Measurements from ENCODE around the gene ZMIZ1. TPM values are rescaled to one million over a fixed set of nuclear protein-coding genes. Genes with fewer than 3 reads are reported as not detected.

The ZMIZ1 gene, protein sequence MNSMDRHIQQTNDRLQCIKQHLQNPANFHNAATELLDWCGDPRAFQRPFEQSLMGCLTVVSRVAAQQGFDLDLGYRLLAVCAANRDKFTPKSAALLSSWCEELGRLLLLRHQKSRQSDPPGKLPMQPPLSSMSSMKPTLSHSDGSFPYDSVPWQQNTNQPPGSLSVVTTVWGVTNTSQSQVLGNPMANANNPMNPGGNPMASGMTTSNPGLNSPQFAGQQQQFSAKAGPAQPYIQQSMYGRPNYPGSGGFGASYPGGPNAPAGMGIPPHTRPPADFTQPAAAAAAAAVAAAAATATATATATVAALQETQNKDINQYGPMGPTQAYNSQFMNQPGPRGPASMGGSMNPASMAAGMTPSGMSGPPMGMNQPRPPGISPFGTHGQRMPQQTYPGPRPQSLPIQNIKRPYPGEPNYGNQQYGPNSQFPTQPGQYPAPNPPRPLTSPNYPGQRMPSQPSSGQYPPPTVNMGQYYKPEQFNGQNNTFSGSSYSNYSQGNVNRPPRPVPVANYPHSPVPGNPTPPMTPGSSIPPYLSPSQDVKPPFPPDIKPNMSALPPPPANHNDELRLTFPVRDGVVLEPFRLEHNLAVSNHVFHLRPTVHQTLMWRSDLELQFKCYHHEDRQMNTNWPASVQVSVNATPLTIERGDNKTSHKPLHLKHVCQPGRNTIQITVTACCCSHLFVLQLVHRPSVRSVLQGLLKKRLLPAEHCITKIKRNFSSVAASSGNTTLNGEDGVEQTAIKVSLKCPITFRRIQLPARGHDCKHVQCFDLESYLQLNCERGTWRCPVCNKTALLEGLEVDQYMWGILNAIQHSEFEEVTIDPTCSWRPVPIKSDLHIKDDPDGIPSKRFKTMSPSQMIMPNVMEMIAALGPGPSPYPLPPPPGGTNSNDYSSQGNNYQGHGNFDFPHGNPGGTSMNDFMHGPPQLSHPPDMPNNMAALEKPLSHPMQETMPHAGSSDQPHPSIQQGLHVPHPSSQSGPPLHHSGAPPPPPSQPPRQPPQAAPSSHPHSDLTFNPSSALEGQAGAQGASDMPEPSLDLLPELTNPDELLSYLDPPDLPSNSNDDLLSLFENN
- polyA plus RNA-seq (2013): 52.4 and 54.3 TPM in 2 replicates

DNA sequence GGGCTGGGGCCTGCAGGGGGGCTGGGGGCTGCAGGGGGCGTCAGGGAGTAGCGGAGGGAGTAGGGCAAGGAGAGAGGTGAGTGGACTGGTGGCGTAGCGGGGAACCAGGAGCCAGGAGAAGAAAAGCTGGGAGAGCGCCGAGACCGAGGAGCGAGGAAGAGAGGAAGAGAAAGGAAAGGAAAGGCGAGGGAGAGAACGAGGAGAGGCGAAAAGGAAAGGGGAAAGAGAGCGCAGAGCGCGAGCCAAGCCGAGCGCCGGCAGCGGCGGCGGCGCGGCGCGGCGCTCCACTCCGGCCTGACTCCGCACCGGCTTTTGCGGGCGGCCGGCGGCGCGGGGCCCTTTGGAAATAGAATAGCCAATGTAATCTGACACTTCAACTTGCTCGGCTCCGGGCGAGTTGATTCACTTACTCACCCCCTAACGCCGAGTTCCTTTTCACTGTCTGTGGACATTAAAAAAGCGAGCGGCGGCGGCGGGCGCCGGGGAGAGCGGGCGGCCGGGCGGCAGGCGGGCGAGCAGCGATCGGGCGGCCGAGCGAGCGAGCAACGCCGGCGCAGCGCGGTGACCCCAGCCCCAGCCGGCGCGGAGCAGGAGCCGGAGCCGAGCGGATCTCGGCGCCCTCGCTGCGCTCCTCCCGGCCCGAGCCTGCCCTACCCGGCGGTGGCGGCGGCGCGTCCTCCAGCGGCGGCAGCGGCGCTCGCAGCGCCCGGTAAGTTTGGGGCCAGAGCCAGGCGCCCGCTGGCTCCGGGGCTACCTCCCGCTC, at the start of gene ZMIZ1:
Gene ZMIZ1, plus strand, starts transcription at position 405 of the 763 bp plus-strand sequence. CDS start 132,667 bp downstream, outside the sequence.
- Histone ChIP-seq H2BK5ac (ENCODE audit: low read depth, low read length, poor library complexity) (peak within 1 kb of the TSS; percentile 92), H3K4me2 (ENCODE audit: low read length) (peak within 1 kb of the TSS; percentile 97)
- WGBS (ENCODE audit: extremely low coverage, insufficient coverage, insufficient read length): no CpG with 5 or more reads among the region's 92 CpGs

DNA sequence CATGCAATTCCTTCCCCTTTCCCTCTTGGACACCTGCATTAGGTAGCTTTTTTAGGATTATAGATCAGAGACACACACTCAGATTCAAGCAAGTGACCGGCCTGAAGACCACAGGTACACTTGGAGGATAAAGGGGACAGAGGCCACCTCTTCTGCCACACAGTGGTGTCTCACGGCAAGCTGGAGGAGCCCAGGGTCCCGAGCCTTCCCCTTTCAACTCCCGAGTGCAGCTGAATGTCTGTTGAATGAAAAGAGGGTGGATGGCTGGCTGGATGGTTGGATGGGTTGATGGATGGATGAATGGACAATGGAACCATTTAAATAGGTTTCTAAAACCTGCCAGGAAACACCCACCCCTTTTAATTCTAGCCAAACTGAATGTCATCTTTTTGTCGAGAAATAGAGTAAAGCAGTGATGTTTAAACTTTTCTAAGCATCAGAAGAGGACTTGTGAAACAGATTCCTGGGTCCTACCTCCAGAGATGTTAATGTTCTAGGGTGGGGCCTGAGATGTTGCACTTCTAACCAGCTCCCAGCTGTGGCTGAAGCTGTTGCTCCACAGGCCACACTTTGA, 49.2 kb upstream of the ZMIZ1 start:
- Histone ChIP-seq H2AFZ (ENCODE audit: insufficient read depth, low read length, poor library complexity) (no peak overlapping the region), H2AK5ac (ENCODE audit: low read length) (no peak overlapping the region), H3K9me3 (ENCODE audit: insufficient read depth, low read depth, low read length) (peaks cover 7% of the 10 kb centered on the region), H4K12ac (ENCODE audit: low read depth, low read length) (no peak overlapping the region), H2BK12ac (ENCODE audit: low read length) (no peak overlapping the region), H3K18ac (ENCODE audit: low read length) (no peak overlapping the region), H3K4ac (ENCODE audit: low read depth, low read length) (no peak overlapping the region), H3K9ac (ENCODE audit: low read length) (no peak overlapping the region), H3K27ac (ENCODE audit: low read depth, low read length) (no peak overlapping the region), H3K79me2 (ENCODE audit: control insufficient read depth, insufficient read depth, low read length, poor library complexity) (no peaks in the 10 kb centered on the region), H3K4me2 (ENCODE audit: low read length) (no peak overlapping the region), H3K14ac (ENCODE audit: low read length) (no peak overlapping the region), H3K4me1 (ENCODE audit: control insufficient read depth in 1 of 2, insufficient read depth in 2 of 2, low read length in 2 of 2) (peaks cover 0 to 3% of the 10 kb centered on the region in 2 experiments), H2BK5ac (ENCODE audit: low read depth, low read length, poor library complexity) (no peak overlapping the region), H2BK120ac (ENCODE audit: insufficient read depth, low read length, poor library complexity) (no peak overlapping the region), H3K27me3 (ENCODE audit: insufficient read depth, low read length) (no peaks in the 10 kb centered on the region), H3K36me3 (ENCODE audit: control insufficient read depth in 1 of 2, insufficient read depth in 2 of 2, low read length in 2 of 2) (no peaks in the 10 kb centered on the region), H3K79me1 (ENCODE audit: low read length) (no peaks in the 10 kb centered on the region), H4K8ac (ENCODE audit: low read depth, low read length) (no peak overlapping the region), H4K91ac (ENCODE audit: low read depth, low read length) (no peak overlapping the region), H3K4me3 (ENCODE audit: low read depth, low read length) (no peak overlapping the region), H3K23ac (ENCODE audit: low read length) (no peak overlapping the region)
- DNase-seq: no peak
- no CpG with 5 or more reads among the region's 5 CpGs for WGBS (ENCODE audit: extremely low coverage, insufficient coverage, insufficient read length)

More for the DNA sequence above, at the start of gene ZMIZ1:
- peak within 1 kb of the TSS; percentile 86 for H3K4me3 ChIP-seq (ENCODE audit: low read depth, low read length)
- peak within 1 kb of the TSS; percentile 100 for H3K4ac ChIP-seq (ENCODE audit: low read depth, low read length)
- H3K18ac ChIP-seq (ENCODE audit: low read length): peak within 1 kb of the TSS; percentile 94
- H4K91ac ChIP-seq (ENCODE audit: low read depth, low read length): peak within 1 kb of the TSS; percentile 89
- no peaks in the 10 kb centered on the region for H3K9me3 ChIP-seq (ENCODE audit: insufficient read depth, low read depth, low read length)
- H3K23ac ChIP-seq (ENCODE audit: low read length): no peak within 1 kb of the TSS
- peak within 1 kb of the TSS; percentile 93 for H3K14ac ChIP-seq (ENCODE audit: low read length)
- peak within 1 kb of the TSS; percentile 91 for H3K9ac ChIP-seq (ENCODE audit: low read length)
- peaks cover 0 to 5% of the 10 kb centered on the region in 2 experiments for H3K36me3 ChIP-seq (ENCODE audit: control insufficient read depth in 1 of 2, insufficient read depth in 2 of 2, low read length in 2 of 2)
- peak within 1 kb of the TSS; percentile 95 for H2AK5ac ChIP-seq (ENCODE audit: low read length)
- peaks cover 31 to 36% of the 10 kb centered on the region in 2 experiments for H3K4me1 ChIP-seq (ENCODE audit: control insufficient read depth in 1 of 2, insufficient read depth in 2 of 2, low read length in 2 of 2)
- H3K79me1 ChIP-seq (ENCODE audit: low read length): peaks cover 37% of the 10 kb centered on the region
- H2AFZ ChIP-seq (ENCODE audit: insufficient read depth, low read length, poor library complexity): peak within 1 kb of the TSS; percentile 61
- peak within 1 kb of the TSS; percentile 72 for H4K8ac ChIP-seq (ENCODE audit: low read depth, low read length)
- no peaks in the 10 kb centered on the region for H3K27me3 ChIP-seq (ENCODE audit: insufficient read depth, low read length)
- peaks cover 52% of the 10 kb centered on the region for H3K79me2 ChIP-seq (ENCODE audit: control insufficient read depth, insufficient read depth, low read length, poor library complexity)
- H2BK12ac ChIP-seq (ENCODE audit: low read length): peak within 1 kb of the TSS; percentile 92
- peak within 1 kb of the TSS; percentile 94 for H3K27ac ChIP-seq (ENCODE audit: low read depth, low read length)
- H4K12ac ChIP-seq (ENCODE audit: low read depth, low read length): peak within 1 kb of the TSS; percentile 55
- DNase-seq: peak; percentile 87 to 97
- H2BK120ac ChIP-seq (ENCODE audit: insufficient read depth, low read length, poor library complexity): peak within 1 kb of the TSS; percentile 83

DNA sequence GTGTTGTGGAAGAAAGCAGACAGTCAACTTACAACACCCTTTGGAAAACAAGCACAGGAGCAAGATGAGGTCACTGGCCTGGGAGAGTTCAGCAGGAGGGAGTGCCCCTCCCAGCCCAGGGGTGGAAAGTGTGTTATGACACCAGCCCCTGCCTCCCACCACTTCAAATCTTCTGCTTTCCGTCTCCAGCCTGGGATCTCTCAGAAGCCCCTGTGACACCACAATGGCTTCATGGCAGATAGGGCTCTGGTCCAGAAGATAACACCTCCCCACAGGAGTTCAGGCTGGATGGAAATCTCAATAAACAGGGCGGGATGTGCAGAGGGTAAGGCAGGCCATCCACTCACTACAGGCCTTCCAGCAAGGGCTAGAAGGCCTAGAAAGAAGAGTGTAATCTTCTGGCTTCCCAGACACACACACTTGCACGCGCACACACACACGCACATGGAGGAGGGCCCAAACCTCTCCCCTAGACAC, 48.7 kb upstream of the ZMIZ1 start:
- Histone ChIP-seq H4K91ac (ENCODE audit: low read depth, low read length) (no peak overlapping the region), H4K12ac (ENCODE audit: low read depth, low read length) (no peak overlapping the region), H2BK120ac (ENCODE audit: insufficient read depth, low read length, poor library complexity) (no peak overlapping the region), H3K79me1 (ENCODE audit: low read length) (no peaks in the 10 kb centered on the region), H3K27me3 (ENCODE audit: insufficient read depth, low read length) (no peaks in the 10 kb centered on the region), H3K18ac (ENCODE audit: low read length) (no peak overlapping the region), H3K4me1 (ENCODE audit: control insufficient read depth in 1 of 2, insufficient read depth in 2 of 2, low read length in 2 of 2) (peaks cover 0 to 4% of the 10 kb centered on the region in 2 experiments), H3K9me3 (ENCODE audit: insufficient read depth, low read depth, low read length) (peaks cover 7% of the 10 kb centered on the region), H3K36me3 (ENCODE audit: control insufficient read depth in 1 of 2, insufficient read depth in 2 of 2, low read length in 2 of 2) (no peaks in the 10 kb centered on the region), H2AK5ac (ENCODE audit: low read length) (no peak overlapping the region), H3K27ac (ENCODE audit: low read depth, low read length) (no peak overlapping the region), H3K79me2 (ENCODE audit: control insufficient read depth, insufficient read depth, low read length, poor library complexity) (no peaks in the 10 kb centered on the region), H3K23ac (ENCODE audit: low read length) (no peak overlapping the region), H3K9ac (ENCODE audit: low read length) (no peak overlapping the region), H2BK12ac (ENCODE audit: low read length) (no peak overlapping the region), H4K8ac (ENCODE audit: low read depth, low read length) (no peak overlapping the region), H3K4ac (ENCODE audit: low read depth, low read length) (no peak overlapping the region), H2BK5ac (ENCODE audit: low read depth, low read length, poor library complexity) (no peak overlapping the region), H3K14ac (ENCODE audit: low read length) (no peak overlapping the region), H3K4me2 (ENCODE audit: low read length) (no peak overlapping the region), H2AFZ (ENCODE audit: insufficient read depth, low read length, poor library complexity) (no peak overlapping the region), H3K4me3 (ENCODE audit: low read depth, low read length) (no peak overlapping the region)
- WGBS (ENCODE audit: extremely low coverage, insufficient coverage, insufficient read length): no CpG with 5 or more reads among the region's 5 CpGs
- no peak for DNase-seq

All from trophoblast cell (in vitro differentiated cells and primary cell).